ENCODE results near the gene GAS7.

- TF ChIP-seq CTCF (IDR thresholded peaks at IDR 0.05), result no peak
- no peak for TF ChIP-seq POLR2A (IDR thresholded peaks at IDR 0.05)
Measured at GRCh38 chr17:9951803-9952202, 246.6 kb downstream of the GAS7 start.
